ENCODE results near the gene EPM2AIP1. TPM values are rescaled to one million over a fixed set of nuclear protein-coding genes. Genes with fewer than 3 reads are reported as not detected.
A peak's percentile ranks its signal among the peaks of the same experiment; 100 is the strongest.

EPM2AIP1 gene
- total RNA-seq, 2 donors from 2014 or later, result 15.7 to 19.5 TPM

- Histone ChIP-seq H3K4me1 (ENCODE audit: control insufficient read depth, insufficient read depth, low read length) (peaks cover 12% of the 10 kb centered on the region), H3K9ac (ENCODE audit: extremely low read depth, low read length, poor library complexity, severe bottlenecking) (no peak overlapping the region), H3K36me3 (ENCODE audit: control insufficient read depth, insufficient read depth, low read length) (no peaks in the 10 kb centered on the region), H3K9me3 (ENCODE audit: control insufficient read depth, low read length) (no peaks in the 10 kb centered on the region), H3K27ac (ENCODE audit: low read depth, low read length) (no peak overlapping the region), H3K4me3 (ENCODE audit: low read length) (no peak overlapping the region), H3K27me3 (ENCODE audit: control insufficient read depth, insufficient read depth, low read length, poor library complexity, severe bottlenecking) (no peaks in the 10 kb centered on the region)
- Mint-ChIP-seq H3K27me3 (ENCODE audit: insufficient read depth) (no peaks in the 10 kb centered on the region), H3K36me3 (ENCODE audit: low read depth) (no peaks in the 10 kb centered on the region), H3K4me3 (no peak overlapping the region), H3K9me3 (no peaks in the 10 kb centered on the region), H3K4me1 (peaks cover 38% of the 10 kb centered on the region), H3K27ac (peak overlapping the region; percentile 64)
- TF ChIP-seq, protein P1, sequence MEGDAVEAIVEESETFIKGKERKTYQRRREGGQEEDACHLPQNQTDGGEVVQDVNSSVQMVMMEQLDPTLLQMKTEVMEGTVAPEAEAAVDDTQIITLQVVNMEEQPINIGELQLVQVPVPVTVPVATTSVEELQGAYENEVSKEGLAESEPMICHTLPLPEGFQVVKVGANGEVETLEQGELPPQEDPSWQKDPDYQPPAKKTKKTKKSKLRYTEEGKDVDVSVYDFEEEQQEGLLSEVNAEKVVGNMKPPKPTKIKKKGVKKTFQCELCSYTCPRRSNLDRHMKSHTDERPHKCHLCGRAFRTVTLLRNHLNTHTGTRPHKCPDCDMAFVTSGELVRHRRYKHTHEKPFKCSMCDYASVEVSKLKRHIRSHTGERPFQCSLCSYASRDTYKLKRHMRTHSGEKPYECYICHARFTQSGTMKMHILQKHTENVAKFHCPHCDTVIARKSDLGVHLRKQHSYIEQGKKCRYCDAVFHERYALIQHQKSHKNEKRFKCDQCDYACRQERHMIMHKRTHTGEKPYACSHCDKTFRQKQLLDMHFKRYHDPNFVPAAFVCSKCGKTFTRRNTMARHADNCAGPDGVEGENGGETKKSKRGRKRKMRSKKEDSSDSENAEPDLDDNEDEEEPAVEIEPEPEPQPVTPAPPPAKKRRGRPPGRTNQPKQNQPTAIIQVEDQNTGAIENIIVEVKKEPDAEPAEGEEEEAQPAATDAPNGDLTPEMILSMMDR (conservative IDR thresholded peaks at IDR 0.05), result no peak
- no peak for DNase-seq
- WGBS, 2 experiments (ENCODE audit: insufficient coverage in 1 of 2, insufficient read length in 1 of 2), result 86 to 95% methylated on average over 2 to 3 of the region's 4 CpGs
These were observed 23.8 kb downstream of the EPM2AIP1 start for GRCh38 chr3:36969085-36969484.

DNA sequence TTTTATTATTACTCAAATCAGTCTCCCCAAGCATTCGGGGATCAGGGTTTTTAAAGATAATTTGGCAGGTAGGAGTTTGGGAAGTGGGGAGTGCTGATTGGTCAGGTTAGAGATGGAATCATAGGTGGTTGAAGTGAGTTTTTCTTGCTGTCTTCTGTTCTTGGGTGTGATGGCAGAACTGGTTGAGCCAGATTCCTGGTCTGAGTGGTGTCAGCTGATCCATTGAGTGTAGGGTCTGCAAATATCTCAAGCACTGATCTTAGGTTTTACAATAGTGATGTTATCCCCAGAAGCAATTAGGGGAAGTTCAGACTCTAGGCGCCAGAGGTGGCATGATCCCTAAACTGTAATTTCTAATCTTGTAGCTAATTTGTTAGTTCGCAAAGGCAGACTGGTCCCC is 27.5 kb downstream of the EPM2AIP1 start:
- H3K4me3 Mint-ChIP-seq, result no peak overlapping the region
- 94 to 100% methylated on average over 3 of the region's 3 CpGs for WGBS, 2 experiments (ENCODE audit: insufficient coverage in 1 of 2, insufficient read length in 1 of 2)

GRCh38 chr3:36964817-36965216 is 28.1 kb downstream of the EPM2AIP1 start:
- DNase-seq, result no peak
- Histone ChIP-seq H3K36me3 (ENCODE audit: control insufficient read depth, insufficient read depth, low read length) (no peaks in the 10 kb centered on the region), H3K27me3 (ENCODE audit: control insufficient read depth, insufficient read depth, low read length, poor library complexity, severe bottlenecking) (no peaks in the 10 kb centered on the region), H3K9me3 (ENCODE audit: control insufficient read depth, low read length) (no peaks in the 10 kb centered on the region), H3K27ac (ENCODE audit: low read depth, low read length) (no peak overlapping the region), H3K9ac (ENCODE audit: extremely low read depth, low read length, poor library complexity, severe bottlenecking) (no peak overlapping the region), H3K4me3 (ENCODE audit: low read length) (no peak overlapping the region), H3K4me1 (ENCODE audit: control insufficient read depth, insufficient read depth, low read length) (peaks cover 3% of the 10 kb centered on the region)
- peak overlapping the region; percentile 60 for H3K27ac Mint-ChIP-seq
- no peaks in the 10 kb centered on the region for H3K27me3 Mint-ChIP-seq (ENCODE audit: insufficient read depth)
- no peak overlapping the region for H3K4me3 Mint-ChIP-seq
- peaks cover 19% of the 10 kb centered on the region for H3K4me1 Mint-ChIP-seq
- H3K9me3 Mint-ChIP-seq, result no peaks in the 10 kb centered on the region
- no peaks in the 10 kb centered on the region for H3K36me3 Mint-ChIP-seq (ENCODE audit: low read depth)
- TF ChIP-seq, protein P1 (conservative IDR thresholded peaks at IDR 0.05), result no peak

More for the DNA sequence above, 27.5 kb downstream of the EPM2AIP1 start:
- TF ChIP-seq, protein P1 (conservative IDR thresholded peaks at IDR 0.05), result no peak
- H3K4me3 ChIP-seq (ENCODE audit: low read length), result no peak overlapping the region
- Mint-ChIP-seq H3K36me3 (ENCODE audit: low read depth) (no peaks in the 10 kb centered on the region), H3K9me3 (no peaks in the 10 kb centered on the region), H3K27me3 (ENCODE audit: insufficient read depth) (no peaks in the 10 kb centered on the region), H3K4me1 (peaks cover 22% of the 10 kb centered on the region), H3K27ac (peak overlapping the region; percentile 60)
- H3K4me1 ChIP-seq (ENCODE audit: control insufficient read depth, insufficient read depth, low read length), result peaks cover 3% of the 10 kb centered on the region
- H3K9ac ChIP-seq (ENCODE audit: extremely low read depth, low read length, poor library complexity, severe bottlenecking), result no peak overlapping the region
- H3K27me3 ChIP-seq (ENCODE audit: control insufficient read depth, insufficient read depth, low read length, poor library complexity, severe bottlenecking), result no peaks in the 10 kb centered on the region
- H3K27ac ChIP-seq (ENCODE audit: low read depth, low read length), result no peak overlapping the region
- no peaks in the 10 kb centered on the region for H3K9me3 ChIP-seq (ENCODE audit: control insufficient read depth, low read length)
- DNase-seq, result peak; percentile 73
- no peaks in the 10 kb centered on the region for H3K36me3 ChIP-seq (ENCODE audit: control insufficient read depth, insufficient read depth, low read length)
